Panc1 (cell line): ENCODE results near the gene PHF21A. TPM values are rescaled to one million over a fixed set of nuclear protein-coding genes. Genes with fewer than 3 reads are reported as not detected.

Experiments used
- ATAC-seq: fragments of 200-7000 bp; cut with Tn5 transposase; 2 replicates; pipeline ENCODE4 v1.9.1; 2020; ENCODE audit warnings: mild to moderate bottlenecking, moderate library complexity
- BruUV-seq: library from RNA; stranded (reverse); fragments of 400-500 nt; replicated peaks from 2 replicates; lab custom pipeline; 2021; lab: Mats Ljungman, UMichigan
- CTCF ChIA-PET: fragments of 300-600 bp; sonication (Branson Sonifier 250); formaldehyde crosslinking; loops from one replicate; lab custom pipeline; 2022; ENCODE audit warnings: antibody characterized with exemption; lab: Charles Lee
- POLR2A ChIA-PET: fragments of 300-600 bp; sonication (Branson Sonifier 250); formaldehyde crosslinking; loops from one replicate; lab custom pipeline; 2022; ENCODE audit warnings: antibody characterized with exemption; lab: Charles Lee
- DNase-seq: peaks from one replicate; pipeline ENCODE4 v3.0.0-alpha.2; 2010; ENCODE audit warnings: low read depth, low spot score
- H3K27ac ChIP-seq: 2 replicates; pipeline ENCODE4 v1.5.1; 2011; ENCODE audit warnings: mild to moderate bottlenecking, low read length, inconsistent platforms
- H3K27me3 ChIP-seq: fragments of 200-500 bp; sonication (Bioruptor generic); 2 replicates; pipeline ENCODE4 v1.6.0; 2014; ENCODE audit warnings: low read length, inconsistent platforms; ENCODE audit not compliant: control insufficient read depth, insufficient read depth
- H3K36me3 ChIP-seq: fragments of 200-500 bp; sonication (Bioruptor generic); 2 replicates; pipeline ENCODE4 v1.5.1; 2014; ENCODE audit warnings: inconsistent platforms, mild to moderate bottlenecking, low read length, moderate library complexity; ENCODE audit not compliant: control insufficient read depth, insufficient read depth
- H3K4me1 ChIP-seq: 2 replicates; pipeline ENCODE4 v1.5.1; 2011; ENCODE audit warnings: inconsistent platforms, mild to moderate bottlenecking, low read length, moderate library complexity; ENCODE audit not compliant: control insufficient read depth, insufficient read depth
- H3K4me3 ChIP-seq, 2 experiments: 2 replicates each; pipeline ENCODE4 v1.5.1; 2011 to 2012; ENCODE audit warnings: low read depth in 2 of 2, low read length in 2 of 2, mild to moderate bottlenecking in 2 of 2, inconsistent platforms in 1 of 2, moderate library complexity in 1 of 2
- H3K9me3 ChIP-seq: fragments of 200-500 bp; sonication (Bioruptor generic); 2 replicates; pipeline ENCODE4 v1.5.1; 2014; ENCODE audit warnings: low read depth, mild to moderate bottlenecking, inconsistent platforms, low read length, moderate library complexity; ENCODE audit not compliant: control insufficient read depth, insufficient read depth
- CTCF ChIP-seq: fragments of 450-650 bp; IDR thresholded peaks from 2 replicates; pipeline ENCODE4 v1.5.1; 2017; ENCODE audit warnings: mild to moderate bottlenecking
- POLR2AphosphoS5 ChIP-seq: IDR thresholded peaks from 2 replicates; pipeline ENCODE4 v1.6.1; 2012; ENCODE audit warnings: mild to moderate bottlenecking, low read depth, low read length, moderate library complexity
- REST ChIP-seq, 2 experiments: IDR thresholded peaks; 2 replicates each; pipeline ENCODE4 v1.6.1; 2011 to 2012; ENCODE audit warnings: low read depth in 2 of 2, control low read depth in 1 of 2, low read length in 1 of 2, mild to moderate bottlenecking in 1 of 2, moderate library complexity in 1 of 2; ENCODE audit not compliant: insufficient read depth in 1 of 2
- SIN3A ChIP-seq: IDR thresholded peaks from 2 replicates; pipeline ENCODE4 v1.6.1; 2012; ENCODE audit warnings: low read depth, mild to moderate bottlenecking, low read length, moderate library complexity, borderline replicate concordance; ENCODE audit not compliant: insufficient read depth
- TCF7L2 ChIP-seq: IDR thresholded peaks from 2 replicates; pipeline ENCODE4 v1.6.1; 2011; ENCODE audit warnings: mild to moderate bottlenecking, low read depth, low read length, inconsistent platforms
- in situ Hi-C: cut with HindIII; loops from 2 replicates; pipeline ENCODE4 v1.10.0; 2016; ENCODE audit warnings: low sequenced_read_pairs, low pct_unique_long_range_greater_than_20kb
- intact Hi-C: fragments of 100-400 bp; cut with micrococcal nuclease; formaldehyde crosslinking; loops from one replicate; pipeline ENCODE4 v1.10.0; 2022; ENCODE audit not compliant: unreplicated experiment
- total RNA-seq: library from RNA; stranded (reverse); gene quantifications from one replicate; pipeline ENCODE4 v1.2.1, GENCODE V29; 2021; ENCODE audit not compliant: unreplicated experiment

Gene PHF21A
- total RNA-seq, 1 experiment from 2014 or later, result 45.7 TPM

GRCh38 chr11:46039990-46040389 lies 81.3 kb downstream of the PHF21A start:
- BruUV-seq, result no TSS peak
- Histone ChIP-seq H3K4me3 (no peak overlapping the region), H3K9me3 (no peaks in the 10 kb centered on the region), H3K27me3 (no peaks in the 10 kb centered on the region), H3K4me1 (no peaks in the 10 kb centered on the region), H3K36me3 (no peaks in the 10 kb centered on the region), H3K27ac (no peak overlapping the region)
- in situ Hi-C loops, result no loop called here
- intact Hi-C loops, result no loop called here
- ATAC-seq, result no peak
- ChIA-PET CTCF (interaction anchor here (0.6 kb wide), 1 partner anchor 81 kb away, joined by 3 read pairs; no protein-coding TSS in a partner anchor), POLR2A (no interaction called here)
- no peak for DNase-seq
- TF ChIP-seq SIN3A, result no peak
- TF ChIP-seq TCF7L2, result no peak
- TF ChIP-seq REST (IDR thresholded peaks at IDR 0.05; ENCODE audit: insufficient read depth in 1 of 2, low read depth in 2 of 2, low read length in 1 of 2), result no peak
- no peak for TF ChIP-seq CTCF
- no peak for TF ChIP-seq POLR2AphosphoS5

GRCh38 chr11:46038529-46038928 lies 82.7 kb downstream of the PHF21A start:
- no peak for DNase-seq
- Histone ChIP-seq H3K27me3 (no peaks in the 10 kb centered on the region), H3K4me1 (no peaks in the 10 kb centered on the region), H3K9me3 (no peaks in the 10 kb centered on the region), H3K36me3 (no peaks in the 10 kb centered on the region), H3K4me3 (no peak overlapping the region), H3K27ac (no peak overlapping the region)
- BruUV-seq, result no TSS peak
- intact Hi-C loops (no loop called here), in situ Hi-C loops (no loop called here)
- CTCF ChIA-PET, result no interaction called here
- no peak for ATAC-seq
- POLR2A ChIA-PET, result no interaction called here
- TF ChIP-seq REST (IDR thresholded peaks at IDR 0.05; ENCODE audit: insufficient read depth in 1 of 2, low read depth in 2 of 2, low read length in 1 of 2) (no peak), SIN3A (no peak)
